GM23338 (cell line): ENCODE data around the gene RYR1. TPM values are rescaled to one million over a fixed set of nuclear protein-coding genes. Genes with fewer than 3 reads are reported as not detected.
"Not testable (repeated sequence)": the region's sequence is repeated elsewhere in the genome, so short reads cannot be mapped to it uniquely, and the experiment has no call there.

ENCODE experiments used
- ATAC-seq: fragments of 200-7000 bp; cut with Tn5 transposase; 3 replicates; pipeline ENCODE4 v1.9.1; 2020
- DNase-seq: peaks from one replicate; pipeline ENCODE4 v3.0.0-alpha.2; 2015; ENCODE audit warnings: low spot score
- H2AFZ ChIP-seq: fragments of 200-600 bp; sonication (generic); 2 replicates; pipeline ENCODE4 v1.8.0; 2016; ENCODE audit warnings: antibody characterized with exemption, mild to moderate bottlenecking, moderate library complexity
- H3F3A ChIP-seq: fragments of 200-600 bp; sonication (generic); replicated peaks from 2 replicates; pipeline ENCODE4 v1.8.0; 2017; ENCODE audit warnings: antibody characterized with exemption, mixed run types, low read depth
- H3K27ac ChIP-seq: fragments of 200-600 bp; sonication (generic); 2 replicates; pipeline ENCODE4 v1.6.1; 2016; ENCODE audit warnings: low read depth
- H3K27me3 ChIP-seq: fragments of 200-600 bp; sonication (generic); 2 replicates; pipeline ENCODE4 v1.8.0; 2016; ENCODE audit warnings: mild to moderate bottlenecking, mixed run types, moderate library complexity; ENCODE audit not compliant: insufficient read depth
- H3K36me3 ChIP-seq: fragments of 200-600 bp; sonication (generic); 2 replicates; pipeline ENCODE4 v1.8.0; 2016; ENCODE audit warnings: mild to moderate bottlenecking; ENCODE audit not compliant: insufficient read depth
- H3K4me1 ChIP-seq: fragments of 200-600 bp; sonication (generic); 2 replicates; pipeline ENCODE4 v1.8.0; 2016; ENCODE audit warnings: mild to moderate bottlenecking, moderate library complexity; ENCODE audit not compliant: insufficient read depth
- H3K4me2 ChIP-seq: fragments of 200-600 bp; sonication (generic); 2 replicates; pipeline ENCODE4 v1.7.1; 2017; ENCODE audit warnings: mixed run types
- H3K4me3 ChIP-seq: fragments of 200-600 bp; sonication (generic); 2 replicates; pipeline ENCODE4 v1.6.1; 2016; ENCODE audit warnings: mixed run types
- H3K79me2 ChIP-seq: fragments of 200-600 bp; sonication (generic); replicated peaks from 2 replicates; pipeline ENCODE4 v1.8.0; 2017; ENCODE audit warnings: mild to moderate bottlenecking; ENCODE audit not compliant: insufficient read depth
- H3K9me2 ChIP-seq: fragments of 200-600 bp; sonication (generic); 2 replicates; pipeline ENCODE4 v1.8.0; 2017; ENCODE audit not compliant: insufficient read depth
- H4K20me1 ChIP-seq: fragments of 200-600 bp; sonication (generic); replicated peaks from 2 replicates; pipeline ENCODE4 v1.8.0; 2017; ENCODE audit warnings: mild to moderate bottlenecking; ENCODE audit not compliant: insufficient read depth
- H3K27ac Mint-ChIP-seq: 2 replicates; pipeline ENCODE4 v1.8.0; 2020; ENCODE audit warnings: inconsistent platforms, mild to moderate bottlenecking, moderate library complexity, mixed read lengths
- H3K27me3 Mint-ChIP-seq: 3 replicates; pipeline ENCODE4 v1.8.0; 2022; ENCODE audit warnings: low read depth, mild to moderate bottlenecking, moderate library complexity, mixed read lengths, inconsistent platforms; ENCODE audit not compliant: insufficient read depth, poor library complexity
- H3K36me3 Mint-ChIP-seq: 3 replicates; pipeline ENCODE4 v1.8.0; 2021; ENCODE audit warnings: low read depth, mild to moderate bottlenecking, inconsistent platforms, moderate library complexity, mixed read lengths
- H3K4me1 Mint-ChIP-seq: 3 replicates; pipeline ENCODE4 v1.8.0; 2020; ENCODE audit warnings: mild to moderate bottlenecking, inconsistent platforms, mixed read lengths
- H3K4me3 Mint-ChIP-seq: 3 replicates; pipeline ENCODE4 v1.8.0; 2021; ENCODE audit warnings: moderate library complexity, mild to moderate bottlenecking, inconsistent platforms, mixed read lengths
- H3K9me3 Mint-ChIP-seq: 3 replicates; pipeline ENCODE4 v1.8.0; 2020; ENCODE audit warnings: moderate library complexity, mild to moderate bottlenecking, inconsistent platforms, mixed read lengths
- CREB1 ChIP-seq: fragments of 250-450 bp; sonication (Bioruptor Pico); IDR thresholded peaks from 2 replicates; pipeline ENCODE4 v1.5.0; 2020; ENCODE audit warnings: low read depth, mild to moderate bottlenecking, moderate library complexity
- CTCF ChIP-seq, 2 experiments: fragments of 200-600 bp in 1 of 2; sonication (generic) in 1 of 2; conservative IDR thresholded peaks; 2 replicates each; pipeline versions ENCODE4 v1.5.1 to v1.6.1; 2016 to 2017; ENCODE audit warnings: antibody characterized with exemption in 2 of 2, low read depth in 2 of 2, mild to moderate bottlenecking in 2 of 2, moderate library complexity in 1 of 2
- EZH2 ChIP-seq: fragments of 200-600 bp; sonication (generic); IDR thresholded peaks from one replicate; pipeline ENCODE4 v1.8.0; 2017; ENCODE audit warnings: antibody characterized with exemption, mild to moderate bottlenecking, low read depth; ENCODE audit not compliant: unreplicated experiment
- JUNB ChIP-seq: IDR thresholded peaks from one replicate; pipeline ENCODE4 v1.6.1; 2016; ENCODE audit warnings: antibody characterized with exemption; ENCODE audit not compliant: unreplicated experiment
- NANOG ChIP-seq: IDR thresholded peaks from 2 replicates; pipeline ENCODE4 v1.6.1; 2016; ENCODE audit warnings: antibody characterized with exemption, borderline replicate concordance
- ZNF114 ChIP-seq: fragments of 250-450 bp; sonication (Bioruptor Pico); IDR thresholded peaks from 2 replicates; pipeline ENCODE4 v1.5.0; 2020; ENCODE audit warnings: mild to moderate bottlenecking, moderate library complexity
- ZNF331 ChIP-seq: fragments of 250-450 bp; sonication (Bioruptor Pico); IDR thresholded peaks from 2 replicates; pipeline ENCODE4 v1.5.0; 2020; ENCODE audit warnings: low read depth, mild to moderate bottlenecking, moderate library complexity
- ZNF462 ChIP-seq: fragments of 250-450 bp; sonication (Bioruptor Pico); IDR thresholded peaks from 2 replicates; pipeline ENCODE4 v1.5.0; 2020; ENCODE audit warnings: mild to moderate bottlenecking, moderate library complexity
- polyA plus RNA-seq: library from polyadenylated mRNA; unstranded; fragments of >200 nt; fragmentation: Nextera tagmentation; extraction: Ambion mirVana; gene quantifications from 2 replicates; pipeline ENCODE4 v1.2.1, GENCODE V29; 2016
- total RNA-seq: library from RNA; depleted of rRNA; stranded (reverse); fragments of >200 nt; shearing (Covaris generic); gene quantifications from 2 replicates; pipeline ENCODE4 v1.2.3, GENCODE V29; 2014
- TF ChIP-seq, protein P1 (sequence below): IDR thresholded peaks from one replicate; pipeline ENCODE4 v1.6.1; 2018; ENCODE audit warnings: antibody characterized with exemption; ENCODE audit not compliant: unreplicated experiment

The RYR1 gene
- total and polyA plus RNA-seq, 2 experiments from 2014 or later: 4.0 to 26.7 TPM

DNA sequence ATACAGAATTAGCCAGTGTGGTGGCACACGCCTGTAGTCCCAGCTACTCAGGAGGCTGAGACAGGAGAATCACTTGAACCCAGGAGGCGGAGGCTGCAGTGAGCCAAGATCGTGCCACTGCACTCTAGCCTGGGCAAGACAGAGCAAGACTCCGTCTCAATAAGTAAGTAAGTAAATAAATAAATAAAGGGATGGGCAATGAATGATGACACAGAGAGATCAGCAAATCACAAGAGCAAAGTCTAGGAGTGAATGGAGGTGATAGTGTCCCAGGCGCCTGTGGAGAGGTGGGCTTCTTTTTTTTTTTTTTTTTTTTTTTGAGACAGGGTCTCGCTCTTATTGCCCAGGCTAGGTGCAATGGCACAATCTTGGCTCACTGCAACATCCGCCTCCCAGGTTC lies 125.4 kb downstream of the RYR1 start:
- H3K27me3 Mint-ChIP-seq, H3F3A ChIP-seq, H3K27ac Mint-ChIP-seq, H3K79me2 ChIP-seq, H3K9me3 Mint-ChIP-seq, H3K4me3 Mint-ChIP-seq, H2AFZ ChIP-seq, ATAC-seq, H3K4me3 ChIP-seq, H3K9me2 ChIP-seq, H3K4me1 ChIP-seq, DNase-seq, H4K20me1 ChIP-seq, H3K27ac ChIP-seq, H3K4me2 ChIP-seq, H3K4me1 Mint-ChIP-seq, H3K36me3 ChIP-seq, H3K27me3 ChIP-seq: not testable (repeated sequence)
- H3K36me3 Mint-ChIP-seq: peaks cover 46% of the 10 kb centered on the region

GRCh38 chr19:38559428-38560401 lies 126.2 kb downstream of the RYR1 start:
- no peak for ATAC-seq
- Histone ChIP-seq H3K4me1 (no peaks in the 10 kb centered on the region), H3K4me3 (no peak overlapping the region), H3K79me2 (no peaks in the 10 kb centered on the region), H3K4me2 (no peak overlapping the region), H3K36me3 (no peaks in the 10 kb centered on the region; the same call in 1 of the 2 replicates), H3K27ac (no peak overlapping the region), H3K9me2 (no peaks in the 10 kb centered on the region), H4K20me1 (no peaks in the 10 kb centered on the region; the same call in 1 of the 2 replicates), H3F3A (peaks cover under 1% of the 10 kb centered on the region; the same call in 1 of the 2 replicates), H3K27me3 (peaks cover 11% of the 10 kb centered on the region; the same call in 1 of the 2 replicates), H2AFZ (no peak overlapping the region)
- Mint-ChIP-seq H3K27ac (no peak overlapping the region), H3K4me1 (no peaks in the 10 kb centered on the region), H3K36me3 (peaks cover 45% of the 10 kb centered on the region), H3K4me3 (no peak overlapping the region), H3K27me3 (peaks cover 10% of the 10 kb centered on the region), H3K9me3 (no peaks in the 10 kb centered on the region)
- no peak for DNase-seq
- TF ChIP-seq JUNB (no peak), CTCF (conservative IDR thresholded peaks at IDR 0.05; ENCODE audit: low read depth in 2 of 2) (no peak), EZH2 (no peak), ZNF462 (CRISPR knock-in tag) (no peak), CREB1 (CRISPR knock-in tag) (no peak), ZNF331 (CRISPR knock-in tag) (no peak), ZNF114 (CRISPR knock-in tag) (no peak), NANOG (no peak)
- TF ChIP-seq, protein P1, sequence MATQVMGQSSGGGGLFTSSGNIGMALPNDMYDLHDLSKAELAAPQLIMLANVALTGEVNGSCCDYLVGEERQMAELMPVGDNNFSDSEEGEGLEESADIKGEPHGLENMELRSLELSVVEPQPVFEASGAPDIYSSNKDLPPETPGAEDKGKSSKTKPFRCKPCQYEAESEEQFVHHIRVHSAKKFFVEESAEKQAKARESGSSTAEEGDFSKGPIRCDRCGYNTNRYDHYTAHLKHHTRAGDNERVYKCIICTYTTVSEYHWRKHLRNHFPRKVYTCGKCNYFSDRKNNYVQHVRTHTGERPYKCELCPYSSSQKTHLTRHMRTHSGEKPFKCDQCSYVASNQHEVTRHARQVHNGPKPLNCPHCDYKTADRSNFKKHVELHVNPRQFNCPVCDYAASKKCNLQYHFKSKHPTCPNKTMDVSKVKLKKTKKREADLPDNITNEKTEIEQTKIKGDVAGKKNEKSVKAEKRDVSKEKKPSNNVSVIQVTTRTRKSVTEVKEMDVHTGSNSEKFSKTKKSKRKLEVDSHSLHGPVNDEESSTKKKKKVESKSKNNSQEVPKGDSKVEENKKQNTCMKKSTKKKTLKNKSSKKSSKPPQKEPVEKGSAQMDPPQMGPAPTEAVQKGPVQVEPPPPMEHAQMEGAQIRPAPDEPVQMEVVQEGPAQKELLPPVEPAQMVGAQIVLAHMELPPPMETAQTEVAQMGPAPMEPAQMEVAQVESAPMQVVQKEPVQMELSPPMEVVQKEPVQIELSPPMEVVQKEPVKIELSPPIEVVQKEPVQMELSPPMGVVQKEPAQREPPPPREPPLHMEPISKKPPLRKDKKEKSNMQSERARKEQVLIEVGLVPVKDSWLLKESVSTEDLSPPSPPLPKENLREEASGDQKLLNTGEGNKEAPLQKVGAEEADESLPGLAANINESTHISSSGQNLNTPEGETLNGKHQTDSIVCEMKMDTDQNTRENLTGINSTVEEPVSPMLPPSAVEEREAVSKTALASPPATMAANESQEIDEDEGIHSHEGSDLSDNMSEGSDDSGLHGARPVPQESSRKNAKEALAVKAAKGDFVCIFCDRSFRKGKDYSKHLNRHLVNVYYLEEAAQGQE: no peak
